H9 (cell line): ENCODE measurements around the gene WDR27. TPM values are rescaled to one million over a fixed set of nuclear protein-coding genes. Genes with fewer than 3 reads are reported as not detected.

Experiments
- DNase-seq: peaks from one replicate; pipeline ENCODE4 v3.0.0-alpha.2; 2017
- H2AFZ ChIP-seq: one replicate; pipeline ENCODE4 v1.6.1; 2013; ENCODE audit warnings: mild to moderate bottlenecking, low read length, control low read depth, moderate library complexity
- H2AK5ac ChIP-seq: 2 replicates; pipeline ENCODE4 v1.6.1; 2013; ENCODE audit warnings: low read length, control low read depth, mixed read lengths; ENCODE audit not compliant: insufficient read length
- H2BK120ac ChIP-seq: one replicate; pipeline ENCODE4 v1.6.1; 2013; ENCODE audit warnings: low read depth, mild to moderate bottlenecking, low read length, control low read depth, inconsistent platforms; ENCODE audit not compliant: poor library complexity, severe bottlenecking
- H2BK12ac ChIP-seq: 2 replicates; pipeline ENCODE4 v1.6.1; 2013; ENCODE audit warnings: low read length, control low read depth, mixed read lengths, low read depth; ENCODE audit not compliant: insufficient read length
- H2BK15ac ChIP-seq: 2 replicates; pipeline ENCODE4 v1.6.1; 2013; ENCODE audit warnings: low read depth, low read length, control low read depth
- H2BK20ac ChIP-seq: one replicate; pipeline ENCODE4 v1.6.1; 2013; ENCODE audit warnings: low read depth, mild to moderate bottlenecking, low read length, control low read depth, inconsistent platforms; ENCODE audit not compliant: poor library complexity, severe bottlenecking
- H2BK5ac ChIP-seq: 2 replicates; pipeline ENCODE4 v1.6.1; 2013; ENCODE audit warnings: low read length, control low read depth, mixed read lengths; ENCODE audit not compliant: insufficient read length
- H3K14ac ChIP-seq: 2 replicates; pipeline ENCODE4 v1.6.1; 2013; ENCODE audit warnings: low read length, control low read depth; ENCODE audit not compliant: insufficient read depth
- H3K18ac ChIP-seq: 2 replicates; pipeline ENCODE4 v1.6.1; 2013; ENCODE audit warnings: low read depth, mild to moderate bottlenecking, mixed read lengths, low read length, control low read depth; ENCODE audit not compliant: insufficient read length
- H3K23ac ChIP-seq: 2 replicates; pipeline ENCODE4 v1.6.1; 2013; ENCODE audit warnings: low read length, control low read depth, mixed read lengths, low read depth; ENCODE audit not compliant: insufficient read length
- H3K23me2 ChIP-seq: 2 replicates; pipeline ENCODE4 v1.6.1; 2013; ENCODE audit warnings: low read depth, mild to moderate bottlenecking, mixed read lengths, low read length, control low read depth; ENCODE audit not compliant: insufficient read length, poor library complexity, severe bottlenecking
- H3K27ac ChIP-seq: 2 replicates; pipeline ENCODE4 v1.5.1; 2013; ENCODE audit warnings: low read length, control low read depth, mixed read lengths, low read depth; ENCODE audit not compliant: insufficient read length
- H3K27me3 ChIP-seq: 2 replicates; pipeline ENCODE4 v1.6.1; 2013; ENCODE audit warnings: low read length, control low read depth, inconsistent platforms; ENCODE audit not compliant: insufficient read depth
- H3K4ac ChIP-seq: 2 replicates; pipeline ENCODE4 v1.6.1; 2013; ENCODE audit warnings: low read depth, mild to moderate bottlenecking, control low read depth, inconsistent platforms, low read length, moderate library complexity
- H3K4me1 ChIP-seq: 2 replicates; pipeline ENCODE4 v1.6.1; 2013; ENCODE audit warnings: low read length, control low read depth, inconsistent platforms; ENCODE audit not compliant: insufficient read depth
- H3K4me2 ChIP-seq: 2 replicates; pipeline ENCODE4 v1.6.1; 2013; ENCODE audit warnings: low read length, control low read depth, mixed read lengths; ENCODE audit not compliant: insufficient read length, insufficient read depth
- H3K56ac ChIP-seq: 2 replicates; pipeline ENCODE4 v1.6.1; 2013; ENCODE audit warnings: low read depth, mild to moderate bottlenecking, mixed read lengths, low read length, control low read depth; ENCODE audit not compliant: insufficient read length
- H3K79me1 ChIP-seq: 2 replicates; pipeline ENCODE4 v1.6.1; 2013; ENCODE audit warnings: low read depth, mild to moderate bottlenecking, moderate library complexity, low read length, control low read depth, inconsistent platforms; ENCODE audit not compliant: insufficient read depth, poor library complexity, severe bottlenecking
- H3K79me2 ChIP-seq: 2 replicates; pipeline ENCODE4 v1.6.1; 2013; ENCODE audit warnings: low read length, control low read depth, inconsistent platforms; ENCODE audit not compliant: insufficient read depth
- H3K9ac ChIP-seq: 2 replicates; pipeline ENCODE4 v1.6.1; 2013; ENCODE audit warnings: low read length, control low read depth, mixed read lengths; ENCODE audit not compliant: insufficient read length; ENCODE audit errors: extremely low read depth
- H3K9me3 ChIP-seq: one replicate; pipeline ENCODE4 v1.6.1; 2013; ENCODE audit warnings: low read depth, low read length, inconsistent platforms; ENCODE audit not compliant: control insufficient read depth
- H3T11ph ChIP-seq: one replicate; pipeline ENCODE4 v1.6.1; 2013; ENCODE audit warnings: mild to moderate bottlenecking, low read length, control low read depth, inconsistent platforms
- H4K20me1 ChIP-seq: one replicate; pipeline ENCODE4 v1.6.1; 2013; ENCODE audit not compliant: control insufficient read depth, insufficient read length, insufficient read depth
- H4K5ac ChIP-seq: 2 replicates; pipeline ENCODE4 v1.6.1; 2013; ENCODE audit warnings: low read depth, mild to moderate bottlenecking, mixed read lengths, low read length, control low read depth; ENCODE audit not compliant: insufficient read length
- H4K8ac ChIP-seq: replicated peaks from 2 replicates; pipeline ENCODE4 v1.6.1; 2013; ENCODE audit warnings: low read length, control low read depth, mixed read lengths, low read depth; ENCODE audit not compliant: insufficient read length
- H4K91ac ChIP-seq: 2 replicates; pipeline ENCODE4 v1.6.1; 2013; ENCODE audit warnings: low read depth, mild to moderate bottlenecking, moderate library complexity, mixed read lengths, low read length, control low read depth; ENCODE audit not compliant: insufficient read length
- H3K27ac Mint-ChIP-seq, 3 experiments: 2 replicates in 2 of 3; 3 replicates in 1 of 3; pipeline ENCODE4 v1.8.0; 2020 to 2021; ENCODE audit warnings: mixed read lengths in 3 of 3, mild to moderate bottlenecking in 1 of 3, moderate library complexity in 1 of 3
- H3K27me3 Mint-ChIP-seq: 2 replicates; pipeline ENCODE4 v1.8.0; 2021; ENCODE audit warnings: low read depth, mild to moderate bottlenecking, moderate library complexity, mixed read lengths
- H3K36me3 Mint-ChIP-seq, 3 experiments: 2 replicates in 2 of 3; 3 replicates in 1 of 3; pipeline ENCODE4 v1.8.0; 2020 to 2021; ENCODE audit warnings: low read depth in 3 of 3, mixed read lengths in 3 of 3; ENCODE audit not compliant: insufficient read depth in 1 of 3
- H3K4me1 Mint-ChIP-seq, 2 experiments: 2 replicates each; pipeline ENCODE4 v1.8.0; 2020; ENCODE audit warnings: mixed read lengths in 2 of 2
- H3K4me3 Mint-ChIP-seq, 2 experiments: 2 replicates in 1 of 2; 3 replicates in 1 of 2; pipeline ENCODE4 v1.8.0; 2020 to 2021; ENCODE audit warnings: mild to moderate bottlenecking in 2 of 2, mixed read lengths in 2 of 2, moderate library complexity in 1 of 2
- H3K9me3 Mint-ChIP-seq, 2 experiments: 2 replicates in 1 of 2; 3 replicates in 1 of 2; pipeline ENCODE4 v1.8.0; 2020; ENCODE audit warnings: mild to moderate bottlenecking in 2 of 2, mixed read lengths in 2 of 2, moderate library complexity in 1 of 2
- WGBS: extraction: QIAGEN DNeasy Blood & Tissue Kit; methylation state at CpG from one replicate; pipeline ENCODE4 v1.1.7; 2013; ENCODE audit warnings: missing lambda C conversion rate, low lambda C conversion rate, mixed read lengths; ENCODE audit not compliant: insufficient read length; ENCODE audit errors: extremely low coverage; 5-methylcytosine and 5-hydroxymethylcytosine counted together
- total RNA-seq: library from RNA; stranded (reverse); gene quantifications from 2 replicates; pipeline ENCODE4 v1.2.1, GENCODE V29; 2021
- TF ChIP-seq, protein P1 (sequence below): fragments of 200-600 bp; sonication (generic); conservative IDR thresholded peaks from 3 replicates; pipeline ENCODE4 v1.8.0; 2021; ENCODE audit warnings: antibody characterized with exemption, mild to moderate bottlenecking

Gene WDR27
- total RNA-seq, 1 experiment from 2014 or later, result 48.7 TPM

DNA sequence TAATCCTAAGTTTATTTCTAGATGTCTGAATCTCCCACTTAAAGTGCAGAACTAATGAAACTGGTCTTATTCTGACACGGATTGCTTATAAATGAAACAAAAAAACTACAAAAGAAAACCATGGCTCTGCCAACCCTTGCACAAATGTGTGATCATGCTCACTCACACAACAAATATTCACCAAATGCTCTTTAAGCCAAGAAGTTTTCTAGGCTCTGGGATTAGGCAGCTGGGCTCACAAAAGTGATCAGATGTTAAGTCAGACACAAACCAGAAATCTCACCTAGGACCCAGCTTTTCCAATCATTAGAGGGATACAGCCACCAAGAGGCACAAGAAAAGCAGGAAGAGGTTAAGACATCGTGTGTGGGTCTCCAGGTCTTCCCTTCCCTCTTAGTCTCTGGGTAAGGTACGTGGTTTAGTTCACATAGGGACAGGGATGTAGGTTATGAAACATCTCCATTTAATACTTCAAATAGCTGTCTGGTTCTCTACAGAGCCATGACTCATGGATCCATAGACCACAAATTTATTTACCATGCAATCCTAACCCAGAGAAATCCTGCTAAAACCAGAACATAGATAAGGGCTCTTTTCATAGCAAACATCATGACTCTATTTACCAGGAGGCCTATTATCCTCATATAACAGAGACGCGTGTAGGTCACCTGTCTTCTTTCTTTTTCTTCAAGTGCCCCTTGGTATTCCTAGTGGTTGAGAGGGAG lies 165.2 kb downstream of the WDR27 start:
- H2AFZ ChIP-seq, result no peak overlapping the region
- H3K79me2 ChIP-seq, result no peaks in the 10 kb centered on the region
- DNase-seq, result no peak
- H4K5ac ChIP-seq, result no peak overlapping the region
- H3K4me1 ChIP-seq, result no peaks in the 10 kb centered on the region
- H3T11ph ChIP-seq, result no peak overlapping the region
- no peak overlapping the region for H2AK5ac ChIP-seq
- no peak overlapping the region for H3K27ac ChIP-seq
- TF ChIP-seq, protein P1, sequence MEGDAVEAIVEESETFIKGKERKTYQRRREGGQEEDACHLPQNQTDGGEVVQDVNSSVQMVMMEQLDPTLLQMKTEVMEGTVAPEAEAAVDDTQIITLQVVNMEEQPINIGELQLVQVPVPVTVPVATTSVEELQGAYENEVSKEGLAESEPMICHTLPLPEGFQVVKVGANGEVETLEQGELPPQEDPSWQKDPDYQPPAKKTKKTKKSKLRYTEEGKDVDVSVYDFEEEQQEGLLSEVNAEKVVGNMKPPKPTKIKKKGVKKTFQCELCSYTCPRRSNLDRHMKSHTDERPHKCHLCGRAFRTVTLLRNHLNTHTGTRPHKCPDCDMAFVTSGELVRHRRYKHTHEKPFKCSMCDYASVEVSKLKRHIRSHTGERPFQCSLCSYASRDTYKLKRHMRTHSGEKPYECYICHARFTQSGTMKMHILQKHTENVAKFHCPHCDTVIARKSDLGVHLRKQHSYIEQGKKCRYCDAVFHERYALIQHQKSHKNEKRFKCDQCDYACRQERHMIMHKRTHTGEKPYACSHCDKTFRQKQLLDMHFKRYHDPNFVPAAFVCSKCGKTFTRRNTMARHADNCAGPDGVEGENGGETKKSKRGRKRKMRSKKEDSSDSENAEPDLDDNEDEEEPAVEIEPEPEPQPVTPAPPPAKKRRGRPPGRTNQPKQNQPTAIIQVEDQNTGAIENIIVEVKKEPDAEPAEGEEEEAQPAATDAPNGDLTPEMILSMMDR, result no peak
- H3K79me1 ChIP-seq, result no peaks in the 10 kb centered on the region
- no peak overlapping the region for H3K56ac ChIP-seq
- H3K36me3 Mint-ChIP-seq, result peaks cover 33 to 47% (median 44%) of the 10 kb centered on the region in 3 experiments
- peaks cover 5% of the 10 kb centered on the region in 2 experiments for H3K4me1 Mint-ChIP-seq
- no peak overlapping the region for H3K18ac ChIP-seq
- no peak overlapping the region for H2BK12ac ChIP-seq
- H3K23me2 ChIP-seq, result no peaks in the 10 kb centered on the region
- no peak overlapping the region for H3K4me2 ChIP-seq
- H2BK120ac ChIP-seq, result no peak overlapping the region
- no peak overlapping the region for H3K4me3 Mint-ChIP-seq
- H3K4ac ChIP-seq, result no peak overlapping the region
- no peak overlapping the region for H2BK5ac ChIP-seq
- no peak overlapping the region for H2BK15ac ChIP-seq
- no peak overlapping the region for H3K9ac ChIP-seq
- no peak overlapping the region for H3K14ac ChIP-seq
- peaks cover 37 to 42% of the 10 kb centered on the region in 2 experiments for H3K9me3 Mint-ChIP-seq
- no peak overlapping the region for H2BK20ac ChIP-seq
- H3K9me3 ChIP-seq, result peaks cover 16% of the 10 kb centered on the region
- no peak overlapping the region for H3K23ac ChIP-seq
- no peak overlapping the region for H3K27ac Mint-ChIP-seq
- H3K27me3 Mint-ChIP-seq, result no peaks in the 10 kb centered on the region
- no peaks in the 10 kb centered on the region for H3K27me3 ChIP-seq
- no peaks in the 10 kb centered on the region for H4K20me1 ChIP-seq
- WGBS, result no CpG with 5 or more reads among the region's 5 CpGs
- H4K91ac ChIP-seq, result no peak overlapping the region
- no peak overlapping the region for H4K8ac ChIP-seq
